ENCODE measurements around the gene CNOT2.

- TF ChIP-seq POLR2A (IDR thresholded peaks at IDR 0.05) (no peak), CTCF (IDR thresholded peaks at IDR 0.05) (no peak)
Measured at GRCh38 chr12:70254846-70255245, 11.6 kb downstream of the CNOT2 start.
